Breast epithelium (tissue), 4 donors: ENCODE data around the gene OGFOD3. TPM values are rescaled to one million over a fixed set of nuclear protein-coding genes. Genes with fewer than 3 reads are reported as not detected.
"Not testable (repeated sequence)": the region's sequence is repeated elsewhere in the genome, so short reads cannot be mapped to it uniquely, and the experiment has no call there.

Source experiments
- DNase-seq, 2 donors: peaks; one replicate each; pipeline ENCODE4 v3.0.0-alpha.2; 2019; ENCODE audit warnings: low spot score in 2 of 2
- H3K27ac ChIP-seq, 2 donors: fragments of 200-600 bp; sonication (generic) in 1 of 2; one replicate each; pipeline ENCODE4 v1.5.1; 2016 to 2019; ENCODE audit warnings: mild to moderate bottlenecking in 1 of 2
- H3K27me3 ChIP-seq, 2 donors: fragments of 200-600 bp; sonication (generic) in 1 of 2; one replicate each; pipeline versions ENCODE4 v1.5.1 to v1.6.0; 2017 to 2019; ENCODE audit warnings: control low read depth in 1 of 2, mild to moderate bottlenecking in 1 of 2
- H3K36me3 ChIP-seq: fragments of 200-600 bp; one replicate; pipeline ENCODE4 v1.5.1; 2019
- H3K4me1 ChIP-seq, 2 donors: fragments of 200-600 bp; sonication (generic); one replicate each; pipeline ENCODE4 v1.5.1; 2016 to 2019; ENCODE audit warnings: control low read depth in 1 of 2
- H3K4me3 ChIP-seq, 3 donors: fragments of 200-600 bp; sonication (generic); 1 replicate in 2 of 3; 2 replicates in 1 of 3; pipeline ENCODE4 v1.5.1; 2016 to 2019; ENCODE audit warnings: mild to moderate bottlenecking in 3 of 3, moderate library complexity in 2 of 3
- H3K9me3 ChIP-seq, 2 donors: fragments of 200-600 bp; sonication (generic) in 1 of 2; one replicate each; pipeline ENCODE4 v1.5.1; 2016 to 2019; ENCODE audit warnings: control low read depth in 1 of 2
- POLR2A ChIP-seq: fragments of 450-650 bp; IDR thresholded peaks from one replicate; pipeline ENCODE4 v1.6.1; 2016; ENCODE audit warnings: antibody characterized with exemption, mild to moderate bottlenecking, moderate library complexity
- POLR2AphosphoS5 ChIP-seq, 3 donors: sonication (generic); formaldehyde crosslinking; IDR thresholded peaks; one replicate each; pipeline ENCODE4 v1.6.1; 2017; ENCODE audit warnings: antibody characterized with exemption in 3 of 3
- intact Hi-C: fragments of 100-400 bp; cut with DNase I; formaldehyde crosslinking; loops from one replicate; pipeline ENCODE4 v1.15.1; 2023; ENCODE audit warnings: low total_unique reads
- total RNA-seq, 3 donors: library from RNA; depleted of rRNA; stranded (reverse); fragments of >200 nt; gene quantifications; one replicate each; pipeline ENCODE4 v1.1.0, GENCODE V29; 2016
- TF ChIP-seq, protein P1 (sequence below), 3 donors: fragments of 450-650 bp; IDR thresholded peaks; one replicate each; pipeline ENCODE4 v1.5.1; 2016 to 2017; ENCODE audit warnings: antibody characterized with exemption in 3 of 3, mild to moderate bottlenecking in 3 of 3, moderate library complexity in 3 of 3

Gene OGFOD3
- total RNA-seq, 3 donors from 2014 or later: 26.3 to 32.8 (median 28.5) TPM

DNA sequence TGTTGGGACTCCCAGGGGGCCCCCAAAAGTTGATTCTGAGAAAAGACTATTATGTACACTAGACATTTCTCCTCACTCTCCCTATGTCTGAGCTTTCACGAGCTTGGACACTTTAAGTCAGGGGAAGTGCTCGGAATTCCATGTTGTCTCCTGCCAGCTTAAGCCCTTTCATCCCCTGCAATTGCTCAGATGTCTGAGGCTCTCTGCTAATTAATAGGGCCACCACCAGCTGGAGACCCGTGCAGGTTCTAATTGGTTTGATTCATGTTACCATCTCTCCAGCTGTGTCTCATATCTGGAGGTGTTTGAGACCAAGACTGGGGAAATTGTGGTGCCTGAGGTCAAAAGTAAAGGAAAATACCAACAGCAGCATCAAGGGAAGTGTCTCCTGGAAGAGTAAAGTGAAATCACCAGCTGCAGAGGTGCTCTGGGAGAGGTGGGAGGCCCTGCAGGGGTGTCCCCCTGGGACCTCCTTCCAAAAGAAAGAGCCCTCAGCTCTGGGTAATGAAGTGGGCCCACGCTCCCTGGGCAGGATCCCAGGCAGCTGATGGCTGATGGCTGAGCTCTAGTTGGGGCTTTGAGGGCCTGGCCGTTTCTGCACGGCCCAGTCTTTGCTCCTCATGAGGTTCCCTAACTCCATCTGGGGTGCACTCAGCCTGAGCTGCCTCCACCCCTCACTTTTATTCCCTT, 52.6 kb downstream of the OGFOD3 start:
- peaks cover 3 to 15% of the 10 kb centered on the region in 2 donors for H3K27me3 ChIP-seq
- no peak for DNase-seq
- peaks cover 0 to under 1% of the 10 kb centered on the region in 2 donors for H3K4me1 ChIP-seq
- H3K4me3 ChIP-seq: no peak overlapping the region
- TF ChIP-seq, protein P1, sequence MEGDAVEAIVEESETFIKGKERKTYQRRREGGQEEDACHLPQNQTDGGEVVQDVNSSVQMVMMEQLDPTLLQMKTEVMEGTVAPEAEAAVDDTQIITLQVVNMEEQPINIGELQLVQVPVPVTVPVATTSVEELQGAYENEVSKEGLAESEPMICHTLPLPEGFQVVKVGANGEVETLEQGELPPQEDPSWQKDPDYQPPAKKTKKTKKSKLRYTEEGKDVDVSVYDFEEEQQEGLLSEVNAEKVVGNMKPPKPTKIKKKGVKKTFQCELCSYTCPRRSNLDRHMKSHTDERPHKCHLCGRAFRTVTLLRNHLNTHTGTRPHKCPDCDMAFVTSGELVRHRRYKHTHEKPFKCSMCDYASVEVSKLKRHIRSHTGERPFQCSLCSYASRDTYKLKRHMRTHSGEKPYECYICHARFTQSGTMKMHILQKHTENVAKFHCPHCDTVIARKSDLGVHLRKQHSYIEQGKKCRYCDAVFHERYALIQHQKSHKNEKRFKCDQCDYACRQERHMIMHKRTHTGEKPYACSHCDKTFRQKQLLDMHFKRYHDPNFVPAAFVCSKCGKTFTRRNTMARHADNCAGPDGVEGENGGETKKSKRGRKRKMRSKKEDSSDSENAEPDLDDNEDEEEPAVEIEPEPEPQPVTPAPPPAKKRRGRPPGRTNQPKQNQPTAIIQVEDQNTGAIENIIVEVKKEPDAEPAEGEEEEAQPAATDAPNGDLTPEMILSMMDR (IDR thresholded peaks at IDR 0.05): no peak
- H3K36me3 ChIP-seq: no peaks in the 10 kb centered on the region
- no peaks in the 10 kb centered on the region for H3K9me3 ChIP-seq
- no peak overlapping the region for H3K27ac ChIP-seq
- intact Hi-C loops: no loop called here

DNA sequence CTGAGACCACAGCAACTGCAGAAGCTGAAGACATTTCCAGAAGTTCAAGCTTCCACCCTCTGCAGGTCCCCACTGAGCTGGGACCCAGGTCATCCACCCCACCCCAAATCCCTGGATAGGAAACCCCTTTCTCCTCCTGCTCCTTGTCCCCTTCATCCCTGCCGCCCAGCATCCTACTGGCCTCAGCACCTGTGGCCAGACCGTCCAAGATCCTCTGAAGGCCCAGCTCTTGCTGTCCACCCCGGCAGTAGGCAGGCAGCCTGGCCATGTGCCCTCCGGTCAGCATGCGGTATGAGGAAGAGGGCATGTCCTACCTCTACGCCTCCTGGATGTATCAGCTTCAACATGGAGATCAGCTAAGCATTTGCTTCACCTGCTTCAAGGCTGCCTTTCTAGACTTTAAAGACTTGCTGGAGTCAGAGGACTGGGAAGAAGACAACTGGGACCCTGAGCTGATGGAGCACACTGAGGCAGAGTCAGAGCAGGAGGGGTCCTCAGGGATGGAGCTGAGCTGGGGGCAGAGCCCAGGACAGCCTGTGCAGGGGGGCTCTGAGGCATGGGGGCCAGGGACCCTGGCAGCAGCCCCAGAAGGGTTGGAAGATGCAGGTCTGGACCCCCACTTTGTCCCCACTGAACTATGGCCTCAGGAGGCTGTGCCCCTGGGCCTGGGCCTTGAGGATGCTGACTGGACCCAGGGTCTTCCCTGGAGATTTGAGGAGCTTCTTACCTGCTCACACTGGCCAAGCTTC, 56.3 kb downstream of the OGFOD3 start:
- H3K4me3 ChIP-seq: no peak overlapping the region
- no peak overlapping the region for H3K27ac ChIP-seq
- intact Hi-C loops: no loop called here
- H3K9me3 ChIP-seq: no peaks in the 10 kb centered on the region
- DNase-seq: no peak
- no peaks in the 10 kb centered on the region for H3K36me3 ChIP-seq
- no peaks in the 10 kb centered on the region for H3K27me3 ChIP-seq
- no peaks in the 10 kb centered on the region for H3K4me1 ChIP-seq
- no peak for TF ChIP-seq POLR2AphosphoS5 (IDR thresholded peaks at IDR 0.05)

DNA sequence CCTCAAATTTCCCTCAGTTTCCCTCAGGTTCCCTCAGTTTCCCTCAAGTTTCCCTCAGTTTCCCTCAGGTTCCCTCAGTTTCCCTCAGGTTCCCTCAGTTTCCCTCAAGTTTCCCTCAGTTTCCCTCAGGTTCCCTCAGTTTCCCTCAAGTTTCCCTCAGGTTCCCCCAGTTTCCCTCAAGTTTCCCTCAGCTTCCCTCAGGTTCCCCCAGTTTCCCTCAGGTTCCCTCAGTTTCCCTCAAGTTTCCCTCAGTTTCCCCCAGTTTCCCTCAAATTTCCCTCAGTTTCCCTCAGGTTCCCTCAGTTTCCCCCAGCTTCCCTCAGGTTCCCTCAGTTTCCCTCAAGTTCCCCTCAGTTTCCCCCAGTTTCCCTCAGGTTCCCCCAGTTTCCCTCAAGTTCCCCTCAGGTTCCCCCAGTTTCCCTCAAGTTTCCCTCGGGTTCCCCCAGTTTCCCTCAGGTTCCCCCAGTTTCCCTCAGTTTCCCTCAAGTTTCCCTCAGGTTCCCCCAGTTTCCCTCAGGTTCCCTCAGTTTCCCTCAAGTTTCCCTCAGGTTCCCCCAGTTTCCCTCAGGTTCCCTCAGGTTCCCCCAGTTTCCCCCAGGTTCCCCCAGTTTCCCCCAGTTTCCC, 58.8 kb downstream of the OGFOD3 start:
- DNase-seq, H3K4me1 ChIP-seq, H3K9me3 ChIP-seq, H3K27me3 ChIP-seq, H3K36me3 ChIP-seq, H3K27ac ChIP-seq, H3K4me3 ChIP-seq: not testable (repeated sequence)
- intact Hi-C loops: loop anchor here (10.0 kb wide), 1 partner anchor 55 kb away; the partner anchor contains the start of genes HEXD and OGFOD3

DNA sequence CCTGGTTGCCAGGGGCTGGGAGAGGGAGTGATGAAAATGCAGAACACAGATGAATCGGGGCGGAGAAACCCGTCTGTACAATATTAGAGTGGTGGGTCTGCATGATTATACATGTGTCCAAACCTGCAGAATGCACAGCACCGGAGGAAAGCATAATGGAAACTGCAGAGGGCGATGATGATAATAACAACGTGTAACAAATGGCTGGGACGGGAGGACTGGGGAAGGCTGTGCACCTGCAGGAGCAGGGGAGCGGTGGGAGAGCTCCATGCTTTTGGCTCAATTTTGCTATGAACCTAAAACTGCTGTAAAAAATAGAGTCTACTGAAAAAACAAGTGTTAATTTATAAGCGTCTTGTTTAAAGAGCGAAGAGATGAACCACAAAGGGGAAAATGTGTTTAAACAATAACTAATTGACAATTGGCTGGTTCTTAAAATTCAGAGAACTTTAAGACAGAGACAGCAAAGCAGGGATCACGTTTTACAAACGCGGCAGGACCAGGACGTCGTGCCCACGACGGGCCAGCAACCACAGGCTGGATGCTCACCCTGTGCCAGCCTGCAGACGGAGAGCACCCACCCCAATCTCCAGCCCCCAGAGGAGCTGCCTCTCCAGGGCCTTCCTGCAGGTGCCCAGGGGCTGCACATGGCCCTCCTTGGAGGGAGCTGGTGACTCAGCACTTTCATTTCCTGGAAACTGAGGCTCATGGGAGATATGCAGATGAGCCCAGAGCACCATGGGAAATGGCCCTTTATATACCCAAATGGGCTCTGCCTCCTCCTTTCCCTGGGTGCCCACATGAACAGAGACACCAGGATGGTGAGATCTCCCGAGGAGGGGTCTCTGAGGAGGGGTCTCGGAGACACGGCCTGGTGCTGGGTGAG, 59.7 kb downstream of the OGFOD3 start, which contains the start of gene TEX19:
TSS of gene TEX19 (plus strand) at position 783 of the 886 bp plus-strand sequence. CDS start 2,904 bp downstream, outside the sequence.
- Histone ChIP-seq H3K4me3 (no peak within 1 kb of the TSS), H3K4me1 (peaks cover 0 to 6% of the 10 kb centered on the region in 2 donors), H3K27me3 (no peaks in the 10 kb centered on the region), H3K9me3 (no peaks in the 10 kb centered on the region), H3K36me3 (no peaks in the 10 kb centered on the region), H3K27ac (no peak within 1 kb of the TSS)
- DNase-seq: no peak
- intact Hi-C loops: loop anchor here (10.0 kb wide), 1 partner anchor 56 kb away; the partner anchor contains the start of genes HEXD and OGFOD3
- TF ChIP-seq POLR2A: no peak
- TF ChIP-seq, protein P1 (IDR thresholded peaks at IDR 0.05): no peak

DNA sequence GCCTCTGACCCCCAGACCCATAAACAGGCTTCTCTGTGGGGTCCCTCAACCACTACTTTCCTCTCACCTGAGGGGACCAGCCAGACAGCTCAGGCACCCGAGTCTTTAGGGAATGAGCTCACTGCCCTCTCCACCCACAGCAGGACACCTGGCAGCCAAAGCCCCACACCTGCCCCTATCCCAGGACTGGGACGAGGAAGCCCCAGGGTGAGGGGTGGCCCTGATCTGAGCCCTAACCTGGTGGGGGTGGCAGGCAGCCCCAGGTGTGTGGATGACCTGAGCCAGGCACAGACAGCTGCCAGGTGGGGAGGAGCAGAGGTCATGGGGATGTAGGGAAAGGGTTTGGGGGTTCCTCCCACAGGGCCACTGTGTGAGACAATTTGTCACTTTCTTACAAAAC, 61.0 kb downstream of the OGFOD3 start:
- Histone ChIP-seq H3K4me3 (no peak overlapping the region), H3K27ac (no peak overlapping the region)
- intact Hi-C loops: loop anchor here (1.0 to 10.0 kb wide), 2 partner anchors 15 to 57 kb away; partner anchors contain the start of genes HEXD and OGFOD3

More for the DNA sequence above, 61.0 kb downstream of the OGFOD3 start:
- H3K4me1 ChIP-seq: peaks cover 0 to 6% of the 10 kb centered on the region in 2 donors
- no peaks in the 10 kb centered on the region for H3K36me3 ChIP-seq
- H3K27me3 ChIP-seq: no peaks in the 10 kb centered on the region
- no peak for DNase-seq
- no peak for TF ChIP-seq POLR2A
- TF ChIP-seq, protein P1 (IDR thresholded peaks at IDR 0.05): no peak
- no peak for TF ChIP-seq POLR2AphosphoS5 (IDR thresholded peaks at IDR 0.05)
- H3K9me3 ChIP-seq: no peaks in the 10 kb centered on the region
